Measurements from ENCODE around the gene C6orf89. TPM values are rescaled to one million over a fixed set of nuclear protein-coding genes. Genes with fewer than 3 reads are reported as not detected.

C6orf89 gene
- total RNA-seq, 1 donor from 2014 or later: 57.4 TPM

GRCh38 chr6:36912586-36912985 is 26.8 kb downstream of the C6orf89 start:
- H3K36me3 Mint-ChIP-seq (ENCODE audit: low read depth): peaks cover 20% of the 10 kb centered on the region
- H3K9me3 Mint-ChIP-seq (ENCODE audit: low read depth): no peaks in the 10 kb centered on the region
- TF ChIP-seq CTCF (IDR thresholded peaks at IDR 0.05): no peak
- peaks cover 67% of the 10 kb centered on the region for H3K4me1 Mint-ChIP-seq (ENCODE audit: low read depth)
- peak overlapping the region; percentile 68 for H3K27ac Mint-ChIP-seq (ENCODE audit: unreplicated experiment)
- no peak for DNase-seq (ENCODE audit: low spot score)
- no peak overlapping the region for H3K4me3 Mint-ChIP-seq (ENCODE audit: unreplicated experiment)
- no peaks in the 10 kb centered on the region for H3K27me3 Mint-ChIP-seq (ENCODE audit: low read depth)

- no peak for TF ChIP-seq CTCF (IDR thresholded peaks at IDR 0.05)
- H3K27ac Mint-ChIP-seq (ENCODE audit: unreplicated experiment): peak overlapping the region; percentile 68
- H3K36me3 Mint-ChIP-seq (ENCODE audit: low read depth): peaks cover 20% of the 10 kb centered on the region
- H3K27me3 Mint-ChIP-seq (ENCODE audit: low read depth): no peaks in the 10 kb centered on the region
- peaks cover 67% of the 10 kb centered on the region for H3K4me1 Mint-ChIP-seq (ENCODE audit: low read depth)
- H3K4me3 Mint-ChIP-seq (ENCODE audit: unreplicated experiment): no peak overlapping the region
- H3K9me3 Mint-ChIP-seq (ENCODE audit: low read depth): no peaks in the 10 kb centered on the region
- DNase-seq (ENCODE audit: low spot score): no peak
Observed at GRCh38 chr6:36913082-36913481, 27.3 kb downstream of the C6orf89 start.

- no peak for DNase-seq (ENCODE audit: low spot score)
- no peak overlapping the region for H3K4me3 Mint-ChIP-seq (ENCODE audit: unreplicated experiment)
- H3K9me3 Mint-ChIP-seq (ENCODE audit: low read depth): no peaks in the 10 kb centered on the region
- H3K27ac Mint-ChIP-seq (ENCODE audit: unreplicated experiment): peak overlapping the region; percentile 20
- H3K27me3 Mint-ChIP-seq (ENCODE audit: low read depth): no peaks in the 10 kb centered on the region
- peaks cover 73% of the 10 kb centered on the region for H3K4me1 Mint-ChIP-seq (ENCODE audit: low read depth)
- peaks cover 20% of the 10 kb centered on the region for H3K36me3 Mint-ChIP-seq (ENCODE audit: low read depth)
- TF ChIP-seq CTCF (IDR thresholded peaks at IDR 0.05): peak; percentile 59
Observed at GRCh38 chr6:36914227-36914794, 28.6 kb downstream of the C6orf89 start.

GRCh38 chr6:36915599-36915998 is 29.8 kb downstream of the C6orf89 start:
- H3K4me1 Mint-ChIP-seq (ENCODE audit: low read depth): peaks cover 79% of the 10 kb centered on the region
- H3K4me3 Mint-ChIP-seq (ENCODE audit: unreplicated experiment): no peak overlapping the region
- H3K9me3 Mint-ChIP-seq (ENCODE audit: low read depth): no peaks in the 10 kb centered on the region
- no peak for TF ChIP-seq CTCF (IDR thresholded peaks at IDR 0.05)
- no peaks in the 10 kb centered on the region for H3K27me3 Mint-ChIP-seq (ENCODE audit: low read depth)
- H3K36me3 Mint-ChIP-seq (ENCODE audit: low read depth): peaks cover 18% of the 10 kb centered on the region
- H3K27ac Mint-ChIP-seq (ENCODE audit: unreplicated experiment): peak overlapping the region; percentile 91
- DNase-seq (ENCODE audit: low spot score): no peak

GRCh38 chr6:36916126-36916525 is 30.4 kb downstream of the C6orf89 start:
- DNase-seq (ENCODE audit: low spot score): no peak
- H3K4me1 Mint-ChIP-seq (ENCODE audit: low read depth): peaks cover 79% of the 10 kb centered on the region
- TF ChIP-seq CTCF (IDR thresholded peaks at IDR 0.05): no peak
- no peaks in the 10 kb centered on the region for H3K9me3 Mint-ChIP-seq (ENCODE audit: low read depth)
- H3K27me3 Mint-ChIP-seq (ENCODE audit: low read depth): no peaks in the 10 kb centered on the region
- H3K4me3 Mint-ChIP-seq (ENCODE audit: unreplicated experiment): no peak overlapping the region
- peak overlapping the region; percentile 91 for H3K27ac Mint-ChIP-seq (ENCODE audit: unreplicated experiment)
- peaks cover 20% of the 10 kb centered on the region for H3K36me3 Mint-ChIP-seq (ENCODE audit: low read depth)
